Activated naive CD8-positive, alpha-beta T cell treated with anti-CD3 and anti-CD28 coated beads for 36 hours (primary cell): ENCODE measurements around the gene PKD1. TPM values are rescaled to one million over a fixed set of nuclear protein-coding genes. Genes with fewer than 3 reads are reported as not detected.
A peak's percentile ranks its signal among the peaks of the same experiment; 100 is the strongest.

Experiments used
- DNase-seq: peaks from one replicate; pipeline ENCODE4 v3.0.0; 2021
- H3K27ac Mint-ChIP-seq: one replicate; pipeline ENCODE4 v1.8.0; 2022; ENCODE audit warnings: mild to moderate bottlenecking, moderate library complexity, mixed read lengths
- H3K27me3 Mint-ChIP-seq: one replicate; pipeline ENCODE4 v1.8.0; 2022; ENCODE audit warnings: mild to moderate bottlenecking, mixed read lengths
- H3K36me3 Mint-ChIP-seq: one replicate; pipeline ENCODE4 v1.8.0; 2021; ENCODE audit warnings: mild to moderate bottlenecking, mixed read lengths
- H3K4me1 Mint-ChIP-seq: one replicate; pipeline ENCODE4 v1.8.0; 2021; ENCODE audit warnings: mixed read lengths
- H3K4me3 Mint-ChIP-seq: one replicate; pipeline ENCODE4 v1.8.0; 2022; ENCODE audit warnings: mild to moderate bottlenecking, moderate library complexity, mixed read lengths
- H3K9me3 Mint-ChIP-seq: one replicate; pipeline ENCODE4 v1.8.0; 2022; ENCODE audit warnings: mixed read lengths
- total RNA-seq, 2 experiments: library from RNA; stranded (reverse); gene quantifications; one replicate each; pipeline ENCODE4 v1.2.3, GENCODE V29; 2021

PKD1 gene
- total RNA-seq, 2 experiments from 2014 or later, result 52.6 to 54.5 TPM

DNA sequence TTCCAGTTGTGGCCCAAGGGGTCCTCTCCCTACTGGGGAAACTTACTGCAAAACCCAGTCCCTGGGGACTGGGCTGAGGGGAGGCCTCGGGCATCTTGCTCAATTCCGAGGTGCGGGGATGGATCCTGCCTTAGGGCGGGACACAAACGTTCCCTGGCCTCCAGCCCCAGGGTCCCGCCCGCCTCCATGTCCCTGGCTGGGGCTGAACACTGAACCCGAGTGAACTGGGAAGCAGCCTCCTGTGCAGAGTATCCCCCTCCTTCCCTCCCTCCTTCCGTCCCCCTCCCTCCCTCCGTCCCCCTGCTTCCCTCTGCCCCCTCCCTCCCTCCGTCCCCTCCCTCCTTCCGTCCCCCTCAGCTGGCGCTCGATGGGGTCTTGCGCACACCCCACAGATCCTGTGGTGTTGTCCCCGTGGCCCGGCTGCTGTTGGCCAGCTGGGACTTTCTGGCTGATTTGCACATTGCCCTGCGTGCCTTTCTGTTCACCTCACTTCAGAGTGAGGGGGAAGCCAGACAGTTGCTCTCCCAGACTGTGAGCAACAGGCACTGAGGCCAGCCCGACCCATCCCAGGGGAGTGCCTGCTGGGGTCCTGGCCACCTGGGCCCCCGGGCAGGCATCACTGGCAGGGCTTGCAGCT is 25.3 kb upstream of the PKD1 start:
- no peaks in the 10 kb centered on the region for H3K9me3 Mint-ChIP-seq
- no peak overlapping the region for H3K27ac Mint-ChIP-seq
- no peak overlapping the region for H3K4me3 Mint-ChIP-seq
- no peaks in the 10 kb centered on the region for H3K27me3 Mint-ChIP-seq
- H3K4me1 Mint-ChIP-seq, result peaks cover 15% of the 10 kb centered on the region
- H3K36me3 Mint-ChIP-seq, result peaks cover 8% of the 10 kb centered on the region
- no peak for DNase-seq

DNA sequence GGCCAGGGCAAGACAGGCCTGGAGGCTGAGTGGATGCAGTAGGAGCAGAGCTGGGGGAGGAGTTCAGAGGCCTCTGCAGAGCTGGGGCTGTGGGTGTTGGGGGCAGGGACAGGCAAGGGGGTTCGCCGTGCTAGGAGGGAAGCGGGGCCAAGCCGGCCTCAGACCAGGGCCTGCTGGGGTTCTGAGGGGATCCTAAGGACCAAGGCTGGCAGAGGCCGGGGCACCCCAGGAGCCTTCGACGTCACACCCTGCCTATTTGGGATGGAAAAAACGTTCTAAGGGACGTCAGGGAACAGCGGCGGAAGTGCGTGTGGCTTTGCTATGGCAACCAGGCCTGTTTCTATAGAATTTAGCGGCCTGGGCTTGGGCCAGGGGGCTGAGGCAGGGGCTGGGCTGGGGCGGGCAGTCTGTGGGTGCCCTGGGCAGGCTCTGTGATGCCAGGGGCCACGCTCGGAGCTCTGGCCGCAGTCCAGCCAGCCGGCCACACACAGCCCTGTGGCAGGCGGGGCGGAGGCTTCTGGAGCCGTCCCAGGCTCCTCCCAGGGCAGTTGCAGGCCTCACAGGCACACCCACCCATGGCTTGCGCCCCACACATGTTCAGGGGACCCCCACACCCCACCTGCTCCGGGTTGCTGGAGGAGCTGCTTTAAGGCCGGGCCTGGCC is 23.6 kb upstream of the PKD1 start:
- H3K27me3 Mint-ChIP-seq, result peaks cover 7% of the 10 kb centered on the region
- H3K27ac Mint-ChIP-seq, result no peak overlapping the region
- DNase-seq, result no peak
- H3K9me3 Mint-ChIP-seq, result no peaks in the 10 kb centered on the region
- peaks cover 14% of the 10 kb centered on the region for H3K36me3 Mint-ChIP-seq
- peaks cover 17% of the 10 kb centered on the region for H3K4me1 Mint-ChIP-seq
- no peak overlapping the region for H3K4me3 Mint-ChIP-seq

DNA sequence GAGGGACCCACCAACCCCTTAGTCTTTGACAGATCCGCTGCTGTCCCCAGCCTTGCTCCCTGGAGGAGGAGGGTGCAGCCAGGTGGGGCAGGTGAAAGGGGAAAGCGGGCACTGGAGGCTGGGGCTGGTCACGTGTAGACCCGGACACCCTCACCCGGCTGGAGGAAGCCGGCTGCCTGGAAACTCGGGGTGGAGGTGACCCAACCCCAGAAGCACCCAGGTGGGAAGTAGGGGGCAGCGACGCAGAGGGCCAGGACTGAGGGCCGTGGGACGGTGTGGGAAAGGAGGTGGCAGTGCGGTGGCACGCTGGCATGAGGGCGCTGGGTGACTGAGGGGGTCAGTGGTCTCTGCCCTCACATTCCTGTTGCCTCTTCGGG is 22.6 kb upstream of the PKD1 start:
- Mint-ChIP-seq H3K9me3 (no peaks in the 10 kb centered on the region), H3K36me3 (peaks cover 24% of the 10 kb centered on the region), H3K4me1 (peaks cover 22% of the 10 kb centered on the region), H3K27ac (no peak overlapping the region), H3K4me3 (peak overlapping the region; percentile 29), H3K27me3 (peaks cover 9% of the 10 kb centered on the region)
- DNase-seq, result no peak

DNA sequence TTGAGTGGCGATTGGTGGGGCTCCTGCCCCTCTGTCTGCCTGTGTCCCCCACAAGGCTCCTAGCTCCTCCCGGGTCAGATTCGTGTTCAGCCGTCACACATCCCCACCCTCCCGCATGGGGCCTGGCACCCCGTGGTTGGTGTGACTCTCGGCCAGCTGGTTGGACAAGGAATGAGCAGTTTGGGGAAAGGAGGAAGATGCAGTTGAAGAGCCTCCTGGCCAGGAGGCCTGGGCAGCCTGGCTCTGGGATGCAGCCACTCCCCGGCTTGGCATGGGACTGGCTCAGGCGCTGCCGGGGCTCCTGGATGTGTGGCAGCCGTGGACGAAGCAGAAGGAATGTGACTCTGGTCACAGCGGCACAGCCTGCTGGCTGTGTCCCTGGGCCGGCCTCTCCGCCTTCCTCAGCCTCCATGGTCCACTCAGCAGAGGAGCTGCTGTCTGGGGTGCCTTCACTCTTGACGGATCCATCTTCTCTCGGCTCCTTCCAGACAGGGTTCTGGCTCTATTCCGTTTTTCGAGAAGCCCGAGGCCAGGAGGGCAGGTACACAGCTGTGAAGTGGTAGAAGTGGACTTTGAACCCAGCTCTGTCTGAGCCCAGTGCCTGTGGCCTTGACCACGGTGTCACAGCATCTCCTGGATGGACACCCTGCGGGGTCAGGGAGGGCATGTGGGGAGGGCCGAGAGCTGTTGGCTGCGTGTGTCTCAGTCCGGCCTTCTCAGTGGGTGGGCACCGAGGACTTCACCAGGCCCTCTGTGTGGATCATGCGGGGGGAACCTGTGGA is 22.0 kb upstream of the PKD1 start:
- Mint-ChIP-seq H3K4me3 (peak overlapping the region; percentile 96), H3K27me3 (peaks cover 9% of the 10 kb centered on the region), H3K36me3 (peaks cover 28% of the 10 kb centered on the region), H3K4me1 (peaks cover 26% of the 10 kb centered on the region), H3K9me3 (no peaks in the 10 kb centered on the region), H3K27ac (peak overlapping the region; percentile 31)
- DNase-seq, result no peak

DNA sequence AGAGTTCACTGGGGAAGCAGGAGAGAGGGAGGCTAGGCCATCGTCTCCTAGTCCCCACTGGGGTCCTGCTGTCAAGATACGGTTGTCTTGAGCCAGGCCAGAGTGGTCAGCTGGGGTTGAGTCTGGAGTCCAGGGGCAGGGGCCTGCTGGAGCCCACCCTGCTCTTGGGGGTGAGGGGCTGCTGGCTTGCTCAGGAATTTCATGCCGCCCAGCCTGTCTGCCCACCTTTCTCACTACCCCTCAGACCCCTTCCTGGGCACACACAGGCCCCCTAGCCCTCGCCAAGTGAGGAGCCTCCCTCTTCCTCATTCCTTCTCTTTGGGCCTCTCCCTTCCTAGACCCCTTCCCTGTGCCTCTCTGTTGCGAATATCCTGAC is 21.1 kb upstream of the PKD1 start:
- peaks cover 29% of the 10 kb centered on the region for H3K4me1 Mint-ChIP-seq

DNA sequence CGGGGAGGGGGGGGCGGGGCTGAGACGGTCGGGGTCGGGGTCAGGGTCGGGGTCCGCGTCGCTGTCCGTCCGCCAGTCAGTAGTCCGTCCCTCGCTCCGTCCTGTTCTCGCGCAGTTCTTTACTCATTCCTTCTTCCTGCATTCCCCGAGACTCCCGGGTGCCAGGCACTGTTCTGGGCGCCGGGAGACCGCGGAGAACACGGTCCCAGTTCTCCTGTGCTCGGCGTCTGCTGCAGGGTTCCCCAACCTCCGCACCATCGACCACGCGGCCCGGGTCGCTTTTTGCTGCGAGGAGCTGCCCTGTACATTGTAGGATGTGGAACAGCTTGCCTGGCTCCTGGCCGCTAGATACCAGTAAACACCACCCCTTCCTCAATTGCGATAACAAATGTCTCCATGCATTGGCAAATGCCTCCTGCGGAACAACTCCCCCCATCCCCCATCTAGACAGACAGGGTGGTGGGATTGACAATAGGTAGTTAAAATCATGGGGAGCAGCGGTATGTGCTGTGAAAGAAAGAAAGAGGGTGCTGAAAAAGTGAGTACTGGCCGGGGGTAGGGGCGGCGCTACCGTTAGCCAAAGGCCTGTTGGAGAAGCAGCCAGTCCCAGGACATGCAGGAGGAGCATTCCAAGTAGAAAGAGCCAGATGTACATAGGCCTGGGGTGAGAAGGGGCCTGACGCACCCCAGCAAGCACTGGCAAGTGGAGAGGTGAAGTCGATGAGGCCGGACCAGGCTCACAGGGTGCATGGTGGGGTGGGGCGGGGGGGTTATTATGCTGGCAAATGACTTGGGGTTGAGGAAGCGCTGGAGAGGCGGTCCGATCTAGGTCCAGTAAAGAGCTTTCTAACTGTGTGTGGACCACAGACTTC is 20.5 kb upstream of the PKD1 start:
- DNase-seq, result no peak
- H3K27me3 Mint-ChIP-seq, result peaks cover 11% of the 10 kb centered on the region
- H3K9me3 Mint-ChIP-seq, result no peaks in the 10 kb centered on the region
- H3K4me3 Mint-ChIP-seq, result peak overlapping the region; percentile 96
- peaks cover 40% of the 10 kb centered on the region for H3K36me3 Mint-ChIP-seq
- H3K4me1 Mint-ChIP-seq, result peaks cover 35% of the 10 kb centered on the region
- peak overlapping the region; percentile 89 for H3K27ac Mint-ChIP-seq

More for the DNA sequence above, 21.1 kb upstream of the PKD1 start:
- Mint-ChIP-seq H3K4me3 (peak overlapping the region; percentile 96), H3K27me3 (peaks cover 9% of the 10 kb centered on the region), H3K36me3 (peaks cover 34% of the 10 kb centered on the region), H3K9me3 (no peaks in the 10 kb centered on the region), H3K27ac (peak overlapping the region; percentile 31)
- DNase-seq, result no peak

DNA sequence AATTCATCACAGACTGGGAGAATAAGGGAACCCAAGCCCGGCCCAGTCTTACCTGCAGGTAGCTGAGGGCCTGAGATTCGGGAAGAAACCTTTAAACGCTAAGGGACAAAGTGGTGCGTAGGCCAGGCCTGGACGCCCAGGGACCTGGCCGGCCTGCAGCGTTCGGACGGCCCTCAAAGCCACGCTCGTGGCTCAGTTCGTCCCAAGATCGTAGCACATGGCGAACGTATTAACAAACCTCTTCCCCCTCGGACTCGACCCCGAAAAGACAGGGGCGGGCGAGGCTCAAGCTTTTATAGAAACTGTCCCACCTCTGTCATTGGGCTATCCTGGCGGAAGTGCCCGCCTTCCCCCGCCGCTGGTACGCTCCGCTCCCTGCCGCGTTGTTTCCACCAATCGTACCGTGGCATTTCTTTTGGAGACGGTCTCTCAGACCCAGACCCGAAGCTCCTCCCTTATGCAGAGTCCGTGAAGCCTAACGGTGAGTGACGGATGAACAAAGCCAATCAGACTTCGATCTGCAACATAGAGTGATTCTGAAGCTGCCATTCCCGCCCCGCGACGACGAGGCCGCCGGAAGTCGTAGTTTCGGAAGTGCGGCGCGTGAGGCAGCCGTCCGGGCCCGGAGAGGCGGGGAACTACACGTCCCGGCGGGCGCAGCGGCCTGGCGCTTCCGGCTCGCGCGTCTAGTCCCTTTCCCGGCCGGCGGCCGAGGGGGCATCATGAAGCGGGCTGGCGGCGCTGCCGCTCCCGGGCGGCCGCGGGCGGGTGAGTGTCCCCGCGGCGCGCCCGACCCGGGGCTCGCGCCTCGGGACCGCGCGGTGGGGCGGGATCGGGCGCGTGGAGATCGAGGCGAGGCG is 19.6 kb upstream of the PKD1 start, which contains the start of gene TRAF7:
Gene TRAF7, plus strand, starts transcription at position 692 of the 860 bp plus-strand sequence. CDS start 8,139 bp downstream, outside the sequence.
- peaks cover 36% of the 10 kb centered on the region for H3K4me1 Mint-ChIP-seq
- peak; percentile 98 for DNase-seq
- H3K27ac Mint-ChIP-seq, result peak within 1 kb of the TSS; percentile 96
- H3K9me3 Mint-ChIP-seq, result no peaks in the 10 kb centered on the region
- peak within 1 kb of the TSS; percentile 96 for H3K4me3 Mint-ChIP-seq
- peaks cover 42% of the 10 kb centered on the region for H3K36me3 Mint-ChIP-seq
- peaks cover 12% of the 10 kb centered on the region for H3K27me3 Mint-ChIP-seq

DNA sequence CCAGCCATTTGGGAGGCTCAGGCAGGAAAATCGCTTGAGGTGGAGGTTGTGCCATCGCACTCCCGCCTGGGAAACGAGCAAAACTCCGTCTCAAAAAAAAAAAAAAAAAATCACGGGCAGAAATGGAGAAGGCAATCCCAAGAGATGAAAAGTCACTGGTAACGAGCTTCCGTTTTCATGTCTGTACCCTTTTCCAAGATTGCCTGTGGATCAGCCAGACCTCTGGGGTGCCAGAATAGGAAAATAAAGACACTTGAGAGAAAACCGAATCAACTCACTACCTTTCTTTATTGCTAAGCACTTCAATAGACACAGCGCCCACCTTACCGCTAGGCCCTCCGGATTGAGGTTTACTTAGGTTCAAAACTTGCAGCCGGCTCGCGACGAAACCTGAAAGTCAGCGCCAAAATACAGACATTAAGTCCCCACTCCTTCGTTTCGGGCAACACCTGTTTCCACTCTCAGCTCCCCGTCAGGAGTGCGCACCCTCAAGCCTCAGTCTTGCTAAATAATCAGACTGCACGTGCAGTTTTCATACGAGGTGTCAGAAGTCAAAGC is 18.9 kb upstream of the PKD1 start:
- no peak for DNase-seq
- H3K4me3 Mint-ChIP-seq, result peak overlapping the region; percentile 93
- peaks cover 12% of the 10 kb centered on the region for H3K27me3 Mint-ChIP-seq
- H3K36me3 Mint-ChIP-seq, result peaks cover 42% of the 10 kb centered on the region
- H3K4me1 Mint-ChIP-seq, result peaks cover 42% of the 10 kb centered on the region
- H3K9me3 Mint-ChIP-seq, result no peaks in the 10 kb centered on the region
- peak overlapping the region; percentile 96 for H3K27ac Mint-ChIP-seq

DNA sequence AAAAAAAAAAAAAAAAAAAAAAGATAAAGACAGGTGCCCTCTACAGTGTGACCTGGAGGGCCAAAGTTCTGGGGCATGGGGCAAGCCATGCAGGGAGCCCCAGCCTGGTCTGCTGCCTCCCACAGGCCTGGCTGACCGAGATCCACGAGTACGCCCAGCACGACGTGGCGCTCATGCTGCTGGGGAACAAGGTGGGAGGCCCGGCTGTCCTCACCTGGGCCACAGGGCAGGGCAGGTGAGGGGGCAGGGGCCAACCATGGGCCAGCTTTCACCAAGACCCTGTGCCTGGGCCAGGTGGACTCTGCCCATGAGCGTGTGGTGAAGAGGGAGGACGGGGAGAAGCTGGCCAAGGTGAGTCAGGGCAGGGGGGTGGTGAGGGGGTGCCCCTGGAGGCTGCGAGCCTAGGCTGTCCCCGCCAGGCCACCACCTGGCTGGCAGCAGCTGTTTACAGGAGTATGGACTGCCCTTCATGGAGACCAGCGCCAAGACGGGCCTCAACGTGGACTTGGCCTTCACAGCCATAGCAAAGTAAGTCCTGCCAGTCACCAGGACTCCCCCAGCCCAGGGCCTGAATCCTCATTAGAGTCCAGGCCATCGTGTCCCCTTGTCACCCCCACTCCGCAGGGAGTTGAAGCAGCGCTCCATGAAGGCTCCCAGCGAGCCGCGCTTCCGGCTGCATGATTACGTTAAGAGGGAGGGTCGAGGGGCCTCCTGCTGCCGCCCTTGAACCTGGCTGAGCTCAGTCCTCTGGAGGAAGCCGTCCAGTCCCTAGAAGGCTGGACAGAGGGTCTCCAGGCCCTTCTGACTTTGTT is 17.2 kb upstream of the PKD1 start:
- Mint-ChIP-seq H3K27ac (peak overlapping the region; percentile 96), H3K4me3 (peak overlapping the region; percentile 93), H3K27me3 (peaks cover 12% of the 10 kb centered on the region), H3K36me3 (peaks cover 42% of the 10 kb centered on the region), H3K9me3 (no peaks in the 10 kb centered on the region), H3K4me1 (peaks cover 39% of the 10 kb centered on the region)
- DNase-seq, result peak; percentile 33

DNA sequence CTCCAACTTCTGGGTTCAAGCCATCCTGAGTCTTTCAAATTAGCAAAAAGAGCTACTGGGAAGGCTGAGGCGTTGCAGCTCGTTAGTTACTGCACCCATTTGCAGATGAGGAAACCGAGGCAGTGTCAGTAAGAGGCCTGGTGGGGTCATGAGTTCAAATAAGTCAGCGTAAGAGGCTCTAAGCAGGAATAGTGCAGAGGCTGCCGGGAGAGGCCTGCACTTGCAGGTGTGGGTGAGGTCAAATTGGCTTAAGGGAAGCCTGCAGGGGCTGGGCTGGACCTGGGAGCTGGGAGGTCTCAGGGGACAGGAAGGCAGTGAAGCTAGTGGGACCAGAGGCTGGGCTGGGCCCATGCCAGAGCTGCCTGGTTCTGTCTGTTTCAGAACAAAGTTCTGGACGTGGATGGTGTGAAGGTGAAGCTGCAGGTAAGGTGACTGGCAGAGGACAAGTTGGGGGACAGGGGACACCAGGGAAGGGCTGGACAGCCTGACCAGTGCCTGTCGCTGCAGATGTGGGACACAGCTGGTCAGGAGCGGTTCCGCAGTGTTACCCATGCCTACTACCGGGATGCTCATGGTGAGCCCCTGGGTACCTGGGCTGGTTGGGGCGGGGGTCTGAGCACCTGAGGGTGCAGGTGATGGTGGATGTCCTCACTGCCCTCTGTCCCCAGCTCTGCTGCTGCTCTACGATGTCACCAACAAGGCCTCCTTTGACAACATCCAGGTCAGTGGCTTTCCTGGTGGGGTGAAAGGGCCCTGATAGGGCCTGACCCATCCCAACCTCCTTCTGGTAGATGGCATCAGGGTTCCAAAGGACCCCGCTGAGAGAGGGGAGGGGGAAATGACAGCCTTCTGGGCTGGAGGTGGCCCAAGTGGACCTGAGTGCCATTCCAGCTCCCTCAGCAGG is 15.7 kb upstream of the PKD1 start:
- DNase-seq, result no peak
- peaks cover 42% of the 10 kb centered on the region for H3K36me3 Mint-ChIP-seq
- H3K4me1 Mint-ChIP-seq, result peaks cover 30% of the 10 kb centered on the region
- H3K27ac Mint-ChIP-seq, result peak overlapping the region; percentile 96
- peak overlapping the region; percentile 93 for H3K4me3 Mint-ChIP-seq
- H3K27me3 Mint-ChIP-seq, result peaks cover 12% of the 10 kb centered on the region
- no peaks in the 10 kb centered on the region for H3K9me3 Mint-ChIP-seq

DNA sequence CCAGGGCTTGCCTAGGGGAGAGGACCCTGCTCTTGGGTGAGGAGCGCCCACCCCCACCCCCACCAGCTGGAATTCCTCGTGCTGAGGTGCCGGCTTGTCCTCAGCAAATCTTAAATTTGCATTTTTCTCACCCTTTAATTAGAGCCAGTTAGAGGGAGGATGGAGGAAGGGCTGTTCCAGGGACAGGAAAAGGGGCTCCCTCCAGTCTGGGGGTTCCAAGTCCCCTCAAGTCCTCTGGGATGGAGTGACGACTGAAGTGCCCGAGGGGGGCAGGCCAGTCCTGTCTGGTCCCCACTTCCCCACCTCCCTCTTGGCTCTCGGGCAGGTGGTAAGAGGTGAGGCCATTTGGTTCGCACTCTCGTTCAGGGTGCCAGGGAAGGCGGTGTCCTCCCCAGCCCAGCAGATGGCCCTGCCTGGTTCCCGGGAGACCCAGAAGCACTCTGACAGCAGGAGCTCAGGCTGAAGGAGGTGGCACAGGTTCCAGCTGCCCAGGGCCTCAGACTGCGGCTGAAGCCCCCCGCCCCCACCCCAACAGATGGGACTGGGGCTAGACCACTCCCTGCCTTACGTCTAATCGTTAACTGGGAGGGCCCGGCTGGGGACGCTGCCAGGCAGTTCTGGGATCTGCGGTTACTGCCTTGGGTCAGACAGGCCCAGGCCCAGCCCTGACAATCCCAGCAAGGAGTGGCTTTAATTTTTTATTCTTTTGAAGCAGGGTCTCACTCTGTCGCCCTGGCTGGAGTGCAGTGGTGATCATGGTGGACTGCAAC is 14.9 kb upstream of the PKD1 start:
- Mint-ChIP-seq H3K27ac (peak overlapping the region; percentile 96), H3K4me1 (peaks cover 30% of the 10 kb centered on the region), H3K4me3 (peak overlapping the region; percentile 66), H3K9me3 (no peaks in the 10 kb centered on the region), H3K27me3 (peaks cover 12% of the 10 kb centered on the region), H3K36me3 (peaks cover 42% of the 10 kb centered on the region)
- peak; percentile 18 for DNase-seq
